GM21723 (cell line): ENCODE measurements around the gene UMPS.

Source experiments
- ATAC-seq: cut with Tn5 transposase; IDR thresholded peaks from one replicate; pipeline ENCODE4 v1.9.1; 2021; ENCODE audit warnings: mild to moderate bottlenecking, moderate library complexity; ENCODE audit not compliant: unreplicated experiment

The UMPS gene

GRCh38 chr3:124730129-124730940 lies at the start of gene UMPS:
Gene UMPS (plus strand): TSS chr3:124730452. CDS start chr3:124730472, 20 bp downstream.
- peak; percentile 96 for ATAC-seq

- no peak for ATAC-seq
Measured at GRCh38 chr3:124680521-124680920, 49.7 kb upstream of the UMPS start.

- no peak for ATAC-seq
Measured at GRCh38 chr3:124682263-124682662, 48.0 kb upstream of the UMPS start.

- ATAC-seq: no peak
Measured at GRCh38 chr3:124684459-124684858, 45.8 kb upstream of the UMPS start.

- ATAC-seq: no peak
Measured at GRCh38 chr3:124685067-124685466, 45.2 kb upstream of the UMPS start.

GRCh38 chr3:124685481-124685880 lies 44.8 kb upstream of the UMPS start:
- no peak for ATAC-seq

GRCh38 chr3:124686028-124686670 lies 44.1 kb upstream of the UMPS start:
- no peak for ATAC-seq

- ATAC-seq: no peak
Measured at GRCh38 chr3:124688581-124689454, 41.4 kb upstream of the UMPS start.

GRCh38 chr3:124691599-124691998 lies 38.7 kb upstream of the UMPS start:
- no peak for ATAC-seq

- no peak for ATAC-seq
Measured at GRCh38 chr3:124694486-124694885, 35.8 kb upstream of the UMPS start.

GRCh38 chr3:124695369-124695768 lies 34.9 kb upstream of the UMPS start:
- ATAC-seq: no peak

GRCh38 chr3:124696006-124696405 lies 34.2 kb upstream of the UMPS start:
- no peak for ATAC-seq

GRCh38 chr3:124697302-124697701 lies 33.0 kb upstream of the UMPS start:
- no peak for ATAC-seq

GRCh38 chr3:124698030-124698770 lies 32.1 kb upstream of the UMPS start:
- ATAC-seq: no peak

GRCh38 chr3:124699051-124699450 lies 31.2 kb upstream of the UMPS start:
- ATAC-seq: no peak

GRCh38 chr3:124699686-124700396 lies 30.4 kb upstream of the UMPS start:
- ATAC-seq: no peak

- no peak for ATAC-seq
Measured at GRCh38 chr3:124700880-124701684, 29.2 kb upstream of the UMPS start.

GRCh38 chr3:124701687-124702086 lies 28.6 kb upstream of the UMPS start:
- ATAC-seq: no peak

- no peak for ATAC-seq
Measured at GRCh38 chr3:124702950-124703349, 27.3 kb upstream of the UMPS start.
